HepG2 (cell line): ENCODE data around the gene ANKRD66. TPM values are rescaled to one million over a fixed set of nuclear protein-coding genes. Genes with fewer than 3 reads are reported as not detected.

Experiments
- ATAC-seq: fragments of 200-7000 bp; cut with Tn5 transposase; 3 replicates; pipeline ENCODE4 v1.9.1; 2020; ENCODE audit warnings: mild to moderate bottlenecking, moderate library complexity
- BruUV-seq: library from RNA; stranded (reverse); fragments of 400-500 nt; replicated peaks from 2 replicates; lab custom pipeline; 2021; lab: Mats Ljungman, UMichigan
- CTCF ChIA-PET: fragments of 300-600 bp; formaldehyde crosslinking; extraction: SDS; loops from one replicate; lab custom pipeline; 2021; ENCODE audit warnings: low total read pairs, inconsistent platforms, low intra/inter-chr PET ratio; lab: Yijun Ruan, JAX
- POLR2A ChIA-PET: fragments of 350-600 bp; sonication (Branson Sonifier 250); formaldehyde crosslinking; loops from one replicate; lab custom pipeline; 2020; ENCODE audit warnings: antibody characterized with exemption, inconsistent platforms; lab: Yijun Ruan, JAX
- DNase-seq: peaks from one replicate; pipeline ENCODE4 v3.0.0-alpha.2; 2015; ENCODE audit warnings: low spot score
- FAIRE-seq: peaks from 3 replicates; lab custom pipeline; 2011; peaks lifted over from hg19 to GRCh38; lab: Jason Lieb, UNC
- H2AFZ ChIP-seq: one replicate; pipeline ENCODE4 v1.6.1; 2011; ENCODE audit warnings: low read length, inconsistent platforms
- H3K27ac ChIP-seq: fragments of 300-600 bp; 3 replicates; pipeline ENCODE4 v1.8.0; 2011; ENCODE audit warnings: mixed run types, mild to moderate bottlenecking, mixed read lengths, low read length, inconsistent platforms; ENCODE audit not compliant: insufficient read depth; ENCODE audit errors: extremely low read length
- H3K27me3 ChIP-seq, 2 experiments: fragments of 200-600 bp in 1 of 2; 2 replicates in 1 of 2; 3 replicates in 1 of 2; pipeline versions ENCODE4 v1.6.0 to v1.8.0; 2011; ENCODE audit warnings: low read length in 2 of 2, mild to moderate bottlenecking in 2 of 2, moderate library complexity in 2 of 2, inconsistent platforms in 1 of 2; ENCODE audit not compliant: insufficient read depth in 2 of 2, control insufficient read depth in 1 of 2
- H3K36me3 ChIP-seq, 2 experiments: fragments of 200-600 bp in 1 of 2; replicated peaks in 1 of 2; 2 replicates in 1 of 2; 3 replicates in 1 of 2; pipeline versions ENCODE4 v1.5.1 to v1.8.0; 2011; ENCODE audit warnings: low read length in 2 of 2, inconsistent platforms in 1 of 2; ENCODE audit not compliant: insufficient read depth in 2 of 2, control insufficient read depth in 1 of 2
- H3K4me1 ChIP-seq: 2 replicates; pipeline ENCODE4 v1.5.1; 2012; ENCODE audit warnings: low read length, inconsistent platforms; ENCODE audit not compliant: insufficient read depth
- H3K4me2 ChIP-seq: 2 replicates; pipeline ENCODE4 v1.6.0; 2011; ENCODE audit warnings: low read depth, low read length, inconsistent platforms
- H3K4me3 ChIP-seq, 3 experiments: fragments of 200-600 bp in 1 of 3; sonication (generic), shearing (Covaris generic) in 1 of 3; replicated peaks in 1 of 3; 2 replicates each; pipeline ENCODE4 v1.5.1; 2011 to 2016; ENCODE audit warnings: low read length in 3 of 3, inconsistent platforms in 2 of 3, low read depth in 2 of 3, mild to moderate bottlenecking in 2 of 3, control low read depth in 1 of 3, mixed read lengths in 1 of 3; ENCODE audit not compliant: insufficient read depth in 1 of 3
- H3K79me2 ChIP-seq: one replicate; pipeline ENCODE4 v1.6.1; 2011; ENCODE audit warnings: low read length, inconsistent platforms; ENCODE audit not compliant: insufficient read depth
- H3K9ac ChIP-seq: 2 replicates; pipeline ENCODE4 v1.6.0; 2011; ENCODE audit warnings: mild to moderate bottlenecking, low read depth, low read length, inconsistent platforms; ENCODE audit not compliant: insufficient read depth
- H3K9me3 ChIP-seq: 2 replicates; pipeline ENCODE4 v1.5.1; 2012; ENCODE audit warnings: mild to moderate bottlenecking, low read length
- H4K20me1 ChIP-seq: 2 replicates; pipeline ENCODE4 v1.6.0; 2011; ENCODE audit warnings: inconsistent platforms, mild to moderate bottlenecking, low read length, moderate library complexity; ENCODE audit not compliant: insufficient read depth
- GABPB1 ChIP-seq: IDR thresholded peaks from 2 replicates; pipeline ENCODE4 v1.6.1; 2016; ENCODE audit warnings: mild to moderate bottlenecking, missing genetic modification reagents, moderate library complexity, missing compliant biosample characterization
- SP1 ChIP-seq, 2 experiments: fragments of 450-650 bp in 1 of 2; sonication (generic) in 1 of 2; formaldehyde crosslinking in 1 of 2; IDR thresholded peaks; 2 replicates each; pipeline versions ENCODE4 v1.4.0 to v1.6.1; 2016 to 2020; ENCODE audit warnings: missing genetic modification reagents in 1 of 2
- SP2 ChIP-seq: sonication (generic); formaldehyde crosslinking; IDR thresholded peaks from 2 replicates; pipeline ENCODE4 v1.5.1; 2020; ENCODE audit warnings: mild to moderate bottlenecking, missing genetic modification reagents
- ZNF878 ChIP-seq: sonication (generic); formaldehyde crosslinking; IDR thresholded peaks from 2 replicates; pipeline ENCODE4 v1.8.1; 2023; ENCODE audit warnings: mild to moderate bottlenecking, missing genetic modification reagents, moderate library complexity
- WGBS: methylation state at CpG from one replicate; pipeline ENCODE4 v1.1.6; 2017; ENCODE audit warnings: low lambda C conversion rate; 5-methylcytosine and 5-hydroxymethylcytosine counted together
- in situ Hi-C: cut with HindIII; loops from 2 replicates; pipeline ENCODE4 v1.10.0; 2017; ENCODE audit warnings: low pct_unique_long_range_greater_than_20kb; ENCODE audit not compliant: extremely low pct_ligation_motif_present
- intact Hi-C: fragments of 100-400 bp; cut with micrococcal nuclease; formaldehyde crosslinking; loops from one replicate; pipeline ENCODE4 v1.10.0; 2022; ENCODE audit not compliant: unreplicated experiment
- polyA plus RNA-seq, 8 experiments: library from polyadenylated mRNA; depleted of rRNA in 3 of 8; stranded (reverse) in 7 of 8; unstranded in 1 of 8; fragments of >200 nt; fragmentation: Illumina TruSeq in 4 of 8; extraction: Trizol in 4 of 8; gene quantifications; 2 replicates each; pipeline versions ENCODE4 v1.2.1 to v1.2.3, GENCODE V29; 2011 to 2016; ENCODE audit warnings: low read depth in 4 of 8, missing spikeins in 1 of 8, mixed read lengths in 1 of 8; ENCODE audit not compliant: insufficient read depth in 1 of 8
- total RNA-seq, 5 experiments: library from RNA; depleted of rRNA; stranded (reverse); fragments of >200 nt; fragmentation: Illumina TruSeq; extraction: Trizol; gene quantifications; 2 replicates each; pipeline ENCODE4 v1.2.3, GENCODE V29; 2016; ENCODE audit warnings: low read depth in 1 of 5
- TF ChIP-seq, protein P1 (sequence below): sonication (generic); formaldehyde crosslinking; IDR thresholded peaks from 2 replicates; pipeline ENCODE4 v1.5.0; 2020; ENCODE audit warnings: missing genetic modification reagents
- TF ChIP-seq, protein P2 (sequence below): sonication (generic); formaldehyde crosslinking; IDR thresholded peaks from 2 replicates; pipeline ENCODE4 v1.5.1; 2020; ENCODE audit warnings: mild to moderate bottlenecking, missing genetic modification reagents, moderate library complexity
- TF ChIP-seq, protein P3 (sequence below), 2 experiments: sonication (generic) in 1 of 2; formaldehyde crosslinking in 1 of 2; IDR thresholded peaks; 2 replicates each; pipeline versions ENCODE4 v1.6.1 to v1.9.0; 2014 to 2022; ENCODE audit warnings: antibody characterized with exemption in 1 of 2, borderline replicate concordance in 1 of 2, inconsistent platforms in 1 of 2, low read depth in 1 of 2, missing genetic modification reagents in 1 of 2
- TF ChIP-seq, protein P4 (sequence below): sonication (generic); formaldehyde crosslinking; IDR thresholded peaks from 2 replicates; pipeline ENCODE4 v1.5.0; 2020; ENCODE audit warnings: missing genetic modification reagents, mild to moderate bottlenecking, borderline replicate concordance

ANKRD66 gene
- total and polyA plus RNA-seq, 2 of the 13 experiments (the other 11 are each of a cell fraction or from before 2014, with no cell fraction given) = not detected

DNA sequence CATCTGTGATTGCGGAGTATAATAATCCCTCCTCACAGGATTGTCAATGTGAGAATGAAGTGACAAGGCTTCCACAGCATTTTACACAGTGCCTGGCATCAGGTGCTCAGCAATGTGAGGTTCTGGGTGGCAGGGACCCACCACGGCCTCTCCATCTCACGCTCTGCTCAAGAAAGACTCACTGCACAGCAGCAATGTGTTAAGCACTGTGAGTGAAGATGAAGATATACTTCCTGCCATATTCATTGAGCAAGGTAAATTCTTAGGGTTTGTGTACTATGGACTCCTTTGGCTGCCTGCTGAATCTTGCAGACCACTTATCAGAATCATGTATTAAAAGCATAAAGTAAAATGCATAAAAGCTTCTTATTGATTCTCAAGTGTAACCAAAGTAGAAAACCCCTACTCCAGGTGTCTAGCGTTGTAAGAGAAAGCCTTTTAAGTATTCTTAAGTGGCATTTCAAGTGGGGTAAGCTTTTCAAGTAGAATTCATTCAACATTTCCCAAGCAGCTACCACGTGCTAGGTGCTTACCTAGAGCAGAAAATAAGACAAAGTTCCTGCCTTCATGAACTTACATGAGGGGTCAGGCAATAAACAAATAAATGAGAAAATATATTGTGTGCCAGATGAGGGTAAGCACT lies 29.5 kb downstream of the ANKRD66 start:
- Histone ChIP-seq H3K27me3 (no peaks in the 10 kb centered on the region), H3K79me2 (no peaks in the 10 kb centered on the region), H3K9me3 (no peaks in the 10 kb centered on the region), H3K4me1 (peaks cover 3% of the 10 kb centered on the region; the same call in 1 of the 2 replicates), H2AFZ (no peak overlapping the region), H4K20me1 (no peaks in the 10 kb centered on the region), H3K36me3 (no peaks in the 10 kb centered on the region), H3K27ac (no peak overlapping the region), H3K4me3 (no peak overlapping the region), H3K4me2 (no peak overlapping the region), H3K9ac (no peak overlapping the region)
- ChIA-PET CTCF (no interaction called here), POLR2A (no interaction called here)
- intact Hi-C loops (no loop called here), in situ Hi-C loops (no loop called here)
- BruUV-seq = no TSS peak
- no peak for FAIRE-seq
- WGBS = 57% methylated on average over 5 of the region's 5 CpGs
- no peak for DNase-seq
- no peak for ATAC-seq
- no peak for TF ChIP-seq SP2 (CRISPR knock-in tag)
- no peak for TF ChIP-seq GABPB1 (CRISPR knock-in tag)
- TF ChIP-seq, protein P1, sequence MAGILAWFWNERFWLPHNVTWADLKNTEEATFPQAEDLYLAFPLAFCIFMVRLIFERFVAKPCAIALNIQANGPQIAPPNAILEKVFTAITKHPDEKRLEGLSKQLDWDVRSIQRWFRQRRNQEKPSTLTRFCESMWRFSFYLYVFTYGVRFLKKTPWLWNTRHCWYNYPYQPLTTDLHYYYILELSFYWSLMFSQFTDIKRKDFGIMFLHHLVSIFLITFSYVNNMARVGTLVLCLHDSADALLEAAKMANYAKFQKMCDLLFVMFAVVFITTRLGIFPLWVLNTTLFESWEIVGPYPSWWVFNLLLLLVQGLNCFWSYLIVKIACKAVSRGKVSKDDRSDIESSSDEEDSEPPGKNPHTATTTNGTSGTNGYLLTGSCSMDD (CRISPR knock-in tag) = no peak
- TF ChIP-seq, protein P2, sequence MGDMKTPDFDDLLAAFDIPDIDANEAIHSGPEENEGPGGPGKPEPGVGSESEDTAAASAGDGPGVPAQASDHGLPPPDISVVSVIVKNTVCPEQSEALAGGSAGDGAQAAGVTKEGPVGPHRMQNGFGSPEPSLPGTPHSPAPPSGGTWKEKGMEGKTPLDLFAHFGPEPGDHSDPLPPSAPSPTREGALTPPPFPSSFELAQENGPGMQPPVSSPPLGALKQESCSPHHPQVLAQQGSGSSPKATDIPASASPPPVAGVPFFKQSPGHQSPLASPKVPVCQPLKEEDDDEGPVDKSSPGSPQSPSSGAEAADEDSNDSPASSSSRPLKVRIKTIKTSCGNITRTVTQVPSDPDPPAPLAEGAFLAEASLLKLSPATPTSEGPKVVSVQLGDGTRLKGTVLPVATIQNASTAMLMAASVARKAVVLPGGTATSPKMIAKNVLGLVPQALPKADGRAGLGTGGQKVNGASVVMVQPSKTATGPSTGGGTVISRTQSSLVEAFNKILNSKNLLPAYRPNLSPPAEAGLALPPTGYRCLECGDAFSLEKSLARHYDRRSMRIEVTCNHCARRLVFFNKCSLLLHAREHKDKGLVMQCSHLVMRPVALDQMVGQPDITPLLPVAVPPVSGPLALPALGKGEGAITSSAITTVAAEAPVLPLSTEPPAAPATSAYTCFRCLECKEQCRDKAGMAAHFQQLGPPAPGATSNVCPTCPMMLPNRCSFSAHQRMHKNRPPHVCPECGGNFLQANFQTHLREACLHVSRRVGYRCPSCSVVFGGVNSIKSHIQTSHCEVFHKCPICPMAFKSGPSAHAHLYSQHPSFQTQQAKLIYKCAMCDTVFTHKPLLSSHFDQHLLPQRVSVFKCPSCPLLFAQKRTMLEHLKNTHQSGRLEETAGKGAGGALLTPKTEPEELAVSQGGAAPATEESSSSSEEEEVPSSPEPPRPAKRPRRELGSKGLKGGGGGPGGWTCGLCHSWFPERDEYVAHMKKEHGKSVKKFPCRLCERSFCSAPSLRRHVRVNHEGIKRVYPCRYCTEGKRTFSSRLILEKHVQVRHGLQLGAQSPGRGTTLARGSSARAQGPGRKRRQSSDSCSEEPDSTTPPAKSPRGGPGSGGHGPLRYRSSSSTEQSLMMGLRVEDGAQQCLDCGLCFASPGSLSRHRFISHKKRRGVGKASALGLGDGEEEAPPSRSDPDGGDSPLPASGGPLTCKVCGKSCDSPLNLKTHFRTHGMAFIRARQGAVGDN = no peak
- TF ChIP-seq, protein P3, sequence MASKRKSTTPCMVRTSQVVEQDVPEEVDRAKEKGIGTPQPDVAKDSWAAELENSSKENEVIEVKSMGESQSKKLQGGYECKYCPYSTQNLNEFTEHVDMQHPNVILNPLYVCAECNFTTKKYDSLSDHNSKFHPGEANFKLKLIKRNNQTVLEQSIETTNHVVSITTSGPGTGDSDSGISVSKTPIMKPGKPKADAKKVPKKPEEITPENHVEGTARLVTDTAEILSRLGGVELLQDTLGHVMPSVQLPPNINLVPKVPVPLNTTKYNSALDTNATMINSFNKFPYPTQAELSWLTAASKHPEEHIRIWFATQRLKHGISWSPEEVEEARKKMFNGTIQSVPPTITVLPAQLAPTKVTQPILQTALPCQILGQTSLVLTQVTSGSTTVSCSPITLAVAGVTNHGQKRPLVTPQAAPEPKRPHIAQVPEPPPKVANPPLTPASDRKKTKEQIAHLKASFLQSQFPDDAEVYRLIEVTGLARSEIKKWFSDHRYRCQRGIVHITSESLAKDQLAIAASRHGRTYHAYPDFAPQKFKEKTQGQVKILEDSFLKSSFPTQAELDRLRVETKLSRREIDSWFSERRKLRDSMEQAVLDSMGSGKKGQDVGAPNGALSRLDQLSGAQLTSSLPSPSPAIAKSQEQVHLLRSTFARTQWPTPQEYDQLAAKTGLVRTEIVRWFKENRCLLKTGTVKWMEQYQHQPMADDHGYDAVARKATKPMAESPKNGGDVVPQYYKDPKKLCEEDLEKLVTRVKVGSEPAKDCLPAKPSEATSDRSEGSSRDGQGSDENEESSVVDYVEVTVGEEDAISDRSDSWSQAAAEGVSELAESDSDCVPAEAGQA (IDR thresholded peaks at IDR 0.05; ENCODE audit: low read depth) = no peak
- TF ChIP-seq, protein P3 (CRISPR knock-in tag; IDR thresholded peaks at IDR 0.05; ENCODE audit: borderline replicate concordance) = no peak
- no peak for TF ChIP-seq ZNF878 (CRISPR knock-in tag)
- TF ChIP-seq, protein P4, sequence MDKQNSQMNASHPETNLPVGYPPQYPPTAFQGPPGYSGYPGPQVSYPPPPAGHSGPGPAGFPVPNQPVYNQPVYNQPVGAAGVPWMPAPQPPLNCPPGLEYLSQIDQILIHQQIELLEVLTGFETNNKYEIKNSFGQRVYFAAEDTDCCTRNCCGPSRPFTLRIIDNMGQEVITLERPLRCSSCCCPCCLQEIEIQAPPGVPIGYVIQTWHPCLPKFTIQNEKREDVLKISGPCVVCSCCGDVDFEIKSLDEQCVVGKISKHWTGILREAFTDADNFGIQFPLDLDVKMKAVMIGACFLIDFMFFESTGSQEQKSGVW (CRISPR knock-in tag) = no peak
- TF ChIP-seq SP1 (IDR thresholded peaks at IDR 0.05) = no peak
- no peak for TF ChIP-seq SP1 (CRISPR knock-in tag; IDR thresholded peaks at IDR 0.05)
